HEK293 (cell line): ENCODE results near the gene TAS2R40.
A peak's percentile ranks its signal among the peaks of the same experiment; 100 is the strongest.

Source experiments
- CTCF ChIA-PET: fragments of 350-600 bp; formaldehyde crosslinking; extraction: SDS; loops from one replicate; lab custom pipeline; 2021; ENCODE audit warnings: antibody characterized with exemption; lab: Yijun Ruan, JAX
- POLR2A ChIA-PET: fragments of 300-600 bp; formaldehyde crosslinking; extraction: SDS; loops from one replicate; lab custom pipeline; 2020; ENCODE audit warnings: antibody characterized with exemption, inconsistent platforms; lab: Yijun Ruan, JAX
- H3K27ac ChIP-seq: fragments of 200-500 bp; sonication (Bioruptor generic); 2 replicates; pipeline ENCODE4 v1.5.1; 2014; ENCODE audit warnings: low read depth, low read length, control low read depth, inconsistent platforms; ENCODE audit errors: extremely low read depth
- H3K36me3 ChIP-seq, 2 experiments: fragments of 200-500 bp in 1 of 2; sonication (Bioruptor generic) in 1 of 2; 1 replicate in 1 of 2; 2 replicates in 1 of 2; pipeline ENCODE4 v1.5.1; 2014 to 2017; ENCODE audit warnings: inconsistent platforms in 2 of 2, low read length in 2 of 2; ENCODE audit not compliant: control insufficient read depth in 2 of 2, insufficient read depth in 1 of 2
- H3K4me1 ChIP-seq: fragments of 200-500 bp; sonication (Bioruptor generic); 2 replicates; pipeline ENCODE4 v1.5.1; 2014; ENCODE audit warnings: mild to moderate bottlenecking, low read length, inconsistent platforms; ENCODE audit not compliant: control insufficient read depth, insufficient read depth
- H3K4me3 ChIP-seq: 2 replicates; pipeline ENCODE4 v1.5.1; 2011; ENCODE audit warnings: low read depth, mild to moderate bottlenecking, control low read depth, low read length, moderate library complexity
- H3K9me3 ChIP-seq: fragments of 200-500 bp; sonication (Bioruptor generic); 2 replicates; pipeline ENCODE4 v1.5.1; 2014; ENCODE audit warnings: low read depth, low read length, inconsistent platforms; ENCODE audit not compliant: control insufficient read depth, insufficient read depth
- HOXD13 ChIP-seq: sonication (generic); formaldehyde crosslinking; IDR thresholded peaks from 2 replicates; pipeline ENCODE4 v1.8.0; 2022; ENCODE audit warnings: missing genetic modification reagents, borderline replicate concordance
- OSR2 ChIP-seq: fragments of 450-650 bp; formaldehyde crosslinking; IDR thresholded peaks from 2 replicates; pipeline ENCODE4 v1.5.1; 2016; ENCODE audit warnings: missing biosample characterization, missing genetic modification characterization
- PRDM1 ChIP-seq: fragments of 450-650 bp; formaldehyde crosslinking; IDR thresholded peaks from 2 replicates; pipeline ENCODE4; 2016; ENCODE audit warnings: missing biosample characterization, missing genetic modification characterization
- TRIM28 ChIP-seq: IDR thresholded peaks from 2 replicates; pipeline ENCODE4 v1.6.1; 2011; ENCODE audit warnings: low read length, control low read depth, borderline replicate concordance
- ZBTB48 ChIP-seq: fragments of 450-650 bp; formaldehyde crosslinking; IDR thresholded peaks from 2 replicates; pipeline ENCODE4 v1.5.1; 2016; ENCODE audit warnings: missing biosample characterization, missing genetic modification characterization
- ZNF157 ChIP-seq: fragments of 450-650 bp; formaldehyde crosslinking; IDR thresholded peaks from 2 replicates; pipeline ENCODE4 v1.5.1; 2016; ENCODE audit warnings: missing biosample characterization, missing genetic modification characterization
- ZNF214 ChIP-seq: fragments of 450-650 bp; formaldehyde crosslinking; IDR thresholded peaks from 2 replicates; pipeline ENCODE4 v1.5.1; 2017; ENCODE audit warnings: missing biosample characterization, mild to moderate bottlenecking, missing genetic modification characterization, borderline replicate concordance
- ZNF311 ChIP-seq: fragments of 450-650 bp; formaldehyde crosslinking; IDR thresholded peaks from 2 replicates; pipeline ENCODE4 v1.5.1; 2017; ENCODE audit warnings: missing biosample characterization, missing genetic modification characterization, borderline replicate concordance
- ZNF335 ChIP-seq: fragments of 450-650 bp; formaldehyde crosslinking; conservative IDR thresholded peaks from 2 replicates; pipeline ENCODE4 v1.5.1; 2016; ENCODE audit warnings: missing biosample characterization, missing genetic modification characterization
- ZNF37A ChIP-seq: fragments of 450-650 bp; IDR thresholded peaks from 2 replicates; pipeline ENCODE4 v1.5.1; 2018; ENCODE audit warnings: missing biosample characterization, missing genetic modification characterization
- ZNF391 ChIP-seq: fragments of 450-650 bp; formaldehyde crosslinking; IDR thresholded peaks from 2 replicates; pipeline ENCODE4 v1.5.1; 2016; ENCODE audit warnings: low read depth, missing biosample characterization, missing genetic modification characterization, borderline replicate concordance
- ZNF426 ChIP-seq: fragments of 450-650 bp; formaldehyde crosslinking; IDR thresholded peaks from 2 replicates; pipeline ENCODE4 v1.5.1; 2017; ENCODE audit warnings: missing biosample characterization, missing genetic modification characterization, mild to moderate bottlenecking, inconsistent platforms, moderate library complexity
- ZNF529 ChIP-seq: fragments of 450-650 bp; formaldehyde crosslinking; IDR thresholded peaks from 2 replicates; pipeline ENCODE4 v1.5.1; 2017; ENCODE audit warnings: missing genetic modification characterization, missing biosample characterization; ENCODE audit not compliant: insufficient replicate concordance
- ZNF610 ChIP-seq: fragments of 450-650 bp; formaldehyde crosslinking; IDR thresholded peaks from 2 replicates; pipeline ENCODE4 v1.5.1; 2016; ENCODE audit warnings: missing biosample characterization, missing genetic modification characterization, borderline replicate concordance
- ZNF623 ChIP-seq: fragments of 450-650 bp; formaldehyde crosslinking; IDR thresholded peaks from 2 replicates; pipeline ENCODE4 v1.5.1; 2016; ENCODE audit warnings: missing biosample characterization, missing genetic modification characterization
- ZNF670 ChIP-seq: fragments of 450-650 bp; formaldehyde crosslinking; IDR thresholded peaks from 2 replicates; pipeline ENCODE4 v1.5.1; 2016; ENCODE audit warnings: missing biosample characterization, missing genetic modification characterization, low read depth
- ZNF747 ChIP-seq: fragments of 450-650 bp; formaldehyde crosslinking; IDR thresholded peaks from 2 replicates; pipeline ENCODE4 v1.5.1; 2016; ENCODE audit warnings: missing biosample characterization, missing genetic modification characterization
- ZNF792 ChIP-seq: fragments of 450-650 bp; formaldehyde crosslinking; IDR thresholded peaks from 2 replicates; pipeline ENCODE4 v1.5.1; 2016; ENCODE audit warnings: missing biosample characterization, missing genetic modification characterization
- ZNF837 ChIP-seq: fragments of 450-650 bp; formaldehyde crosslinking; IDR thresholded peaks from 2 replicates; pipeline ENCODE4 v1.5.1; 2016; ENCODE audit warnings: missing biosample characterization, missing genetic modification characterization
- ZSCAN23 ChIP-seq: fragments of 450-650 bp; formaldehyde crosslinking; IDR thresholded peaks from 2 replicates; pipeline ENCODE4 v1.5.1; 2016; ENCODE audit warnings: missing biosample characterization, missing genetic modification characterization
- TF ChIP-seq, protein P1 (sequence below): fragments of 450-650 bp; formaldehyde crosslinking; IDR thresholded peaks from 2 replicates; pipeline ENCODE4 v1.5.1; 2016; ENCODE audit warnings: missing biosample characterization, missing genetic modification characterization
- TF ChIP-seq, protein P2 (sequence below): fragments of 450-650 bp; formaldehyde crosslinking; IDR thresholded peaks from 2 replicates; pipeline ENCODE4 v1.5.1; 2016; ENCODE audit warnings: missing biosample characterization, missing genetic modification characterization
- TF ChIP-seq, protein P3 (sequence below): fragments of 450-650 bp; formaldehyde crosslinking; optimal IDR thresholded peaks from 2 replicates; pipeline ENCODE3; 2016; ENCODE audit warnings: missing biosample characterization, mild to moderate bottlenecking, missing genetic modification characterization
- TF ChIP-seq, protein P4 (sequence below): fragments of 450-650 bp; IDR thresholded peaks from 2 replicates; pipeline ENCODE4 v1.5.1; 2018; ENCODE audit warnings: missing biosample characterization, missing genetic modification characterization
- TF ChIP-seq, protein P5 (sequence below): fragments of 450-650 bp; formaldehyde crosslinking; IDR thresholded peaks from 2 replicates; pipeline ENCODE4 v1.5.1; 2016; ENCODE audit warnings: missing biosample characterization, missing genetic modification characterization

TAS2R40 gene

DNA sequence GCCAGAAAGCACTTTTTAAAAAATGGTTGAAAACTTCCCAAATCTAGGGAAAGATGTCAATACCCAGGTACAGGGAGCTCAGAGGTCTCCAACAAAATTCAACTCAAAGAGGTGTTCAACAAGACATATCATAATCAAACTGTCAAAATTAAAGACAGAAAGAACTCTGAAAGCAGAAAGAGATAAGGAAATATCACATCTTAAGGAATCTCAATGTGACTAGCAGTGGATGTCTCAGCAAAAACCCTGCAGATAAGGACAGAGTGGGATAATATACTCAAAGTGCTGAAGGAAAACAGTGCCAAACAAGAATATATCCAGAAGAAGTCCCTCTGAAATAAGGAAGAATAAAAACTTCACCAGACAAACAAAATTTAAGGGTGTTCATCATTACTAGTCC lies 28.4 kb downstream of the TAS2R40 start:
- CTCF ChIA-PET: interaction anchor here (1.2 to 2.1 kb wide), 4 partner anchors 9 to 124 kb away, joined by 4 to 12 read pairs (median 9); no protein-coding TSS in a partner anchor
- TF ChIP-seq, protein P1, sequence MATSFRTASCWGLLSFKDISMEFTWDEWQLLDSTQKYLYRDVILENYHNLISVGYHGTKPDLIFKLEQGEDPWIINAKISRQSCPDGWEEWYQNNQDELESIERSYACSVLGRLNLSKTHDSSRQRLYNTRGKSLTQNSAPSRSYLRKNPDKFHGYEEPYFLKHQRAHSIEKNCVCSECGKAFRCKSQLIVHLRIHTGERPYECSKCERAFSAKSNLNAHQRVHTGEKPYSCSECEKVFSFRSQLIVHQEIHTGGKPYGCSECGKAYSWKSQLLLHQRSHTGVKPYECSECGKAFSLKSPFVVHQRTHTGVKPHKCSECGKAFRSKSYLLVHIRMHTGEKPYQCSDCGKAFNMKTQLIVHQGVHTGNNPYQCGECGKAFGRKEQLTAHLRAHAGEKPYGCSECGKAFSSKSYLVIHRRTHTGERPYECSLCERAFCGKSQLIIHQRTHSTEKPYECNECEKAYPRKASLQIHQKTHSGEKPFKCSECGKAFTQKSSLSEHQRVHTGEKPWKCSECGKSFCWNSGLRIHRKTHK (tag by site-specific recombination): no peak
- TF ChIP-seq ZNF623: no peak
- TF ChIP-seq, protein P2, sequence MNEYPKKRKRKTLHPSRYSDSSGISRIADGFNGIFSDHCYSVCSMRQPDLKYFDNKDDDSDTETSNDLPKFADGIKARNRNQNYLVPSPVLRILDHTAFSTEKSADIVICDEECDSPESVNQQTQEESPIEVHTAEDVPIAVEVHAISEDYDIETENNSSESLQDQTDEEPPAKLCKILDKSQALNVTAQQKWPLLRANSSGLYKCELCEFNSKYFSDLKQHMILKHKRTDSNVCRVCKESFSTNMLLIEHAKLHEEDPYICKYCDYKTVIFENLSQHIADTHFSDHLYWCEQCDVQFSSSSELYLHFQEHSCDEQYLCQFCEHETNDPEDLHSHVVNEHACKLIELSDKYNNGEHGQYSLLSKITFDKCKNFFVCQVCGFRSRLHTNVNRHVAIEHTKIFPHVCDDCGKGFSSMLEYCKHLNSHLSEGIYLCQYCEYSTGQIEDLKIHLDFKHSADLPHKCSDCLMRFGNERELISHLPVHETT (tag by site-specific recombination): no peak
- TF ChIP-seq ZNF37A (tag by site-specific recombination): no peak
- peak; percentile 35; the same call in 1 of the 2 replicates for TF ChIP-seq PRDM1 (tag by site-specific recombination)
- no peak for TF ChIP-seq ZBTB48
- TF ChIP-seq, protein P3, sequence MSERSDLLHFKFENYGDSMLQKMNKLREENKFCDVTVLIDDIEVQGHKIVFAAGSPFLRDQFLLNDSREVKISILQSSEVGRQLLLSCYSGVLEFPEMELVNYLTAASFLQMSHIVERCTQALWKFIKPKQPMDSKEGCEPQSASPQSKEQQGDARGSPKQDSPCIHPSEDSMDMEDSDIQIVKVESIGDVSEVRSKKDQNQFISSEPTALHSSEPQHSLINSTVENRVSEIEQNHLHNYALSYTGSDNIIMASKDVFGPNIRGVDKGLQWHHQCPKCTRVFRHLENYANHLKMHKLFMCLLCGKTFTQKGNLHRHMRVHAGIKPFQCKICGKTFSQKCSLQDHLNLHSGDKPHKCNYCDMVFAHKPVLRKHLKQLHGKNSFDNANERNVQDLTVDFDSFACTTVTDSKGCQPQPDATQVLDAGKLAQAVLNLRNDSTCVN (tag by site-specific recombination): no peak
- TF ChIP-seq, all 188 proteins: peak for 1
- Histone ChIP-seq H3K4me1 (no peaks in the 10 kb centered on the region), H3K9me3 (no peaks in the 10 kb centered on the region), H3K27ac (no peak overlapping the region), H3K36me3 (no peaks in the 10 kb centered on the region), H3K4me3 (no peak overlapping the region)
- POLR2A ChIA-PET: no interaction called here

DNA sequence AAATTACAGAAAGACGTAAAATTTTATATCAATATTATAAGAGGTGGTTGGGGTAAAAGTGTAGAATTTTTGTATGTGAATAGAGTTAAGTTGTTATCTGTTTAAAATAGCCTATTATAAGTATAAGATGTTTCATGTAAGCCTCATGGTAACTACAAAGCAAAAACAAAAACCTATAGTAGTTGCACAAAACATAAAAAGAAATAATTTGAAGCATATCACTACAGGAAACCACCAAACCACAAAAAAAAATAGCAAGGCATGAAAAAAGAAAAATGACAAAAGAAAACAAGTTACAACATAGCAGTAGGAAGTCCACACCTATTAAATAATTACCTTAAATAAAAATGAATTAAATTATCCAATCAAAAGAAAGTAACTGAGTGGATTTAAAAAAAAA lies 29.0 kb downstream of the TAS2R40 start:
- Histone ChIP-seq H3K4me1 (no peaks in the 10 kb centered on the region), H3K4me3 (no peak overlapping the region), H3K9me3 (no peaks in the 10 kb centered on the region), H3K27ac (no peak overlapping the region), H3K36me3 (no peaks in the 10 kb centered on the region)
- TF ChIP-seq, protein P4, sequence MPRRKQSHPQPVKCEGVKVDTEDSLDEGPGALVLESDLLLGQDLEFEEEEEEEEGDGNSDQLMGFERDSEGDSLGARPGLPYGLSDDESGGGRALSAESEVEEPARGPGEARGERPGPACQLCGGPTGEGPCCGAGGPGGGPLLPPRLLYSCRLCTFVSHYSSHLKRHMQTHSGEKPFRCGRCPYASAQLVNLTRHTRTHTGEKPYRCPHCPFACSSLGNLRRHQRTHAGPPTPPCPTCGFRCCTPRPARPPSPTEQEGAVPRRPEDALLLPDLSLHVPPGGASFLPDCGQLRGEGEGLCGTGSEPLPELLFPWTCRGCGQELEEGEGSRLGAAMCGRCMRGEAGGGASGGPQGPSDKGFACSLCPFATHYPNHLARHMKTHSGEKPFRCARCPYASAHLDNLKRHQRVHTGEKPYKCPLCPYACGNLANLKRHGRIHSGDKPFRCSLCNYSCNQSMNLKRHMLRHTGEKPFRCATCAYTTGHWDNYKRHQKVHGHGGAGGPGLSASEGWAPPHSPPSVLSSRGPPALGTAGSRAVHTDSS (tag by site-specific recombination): no peak
- TF ChIP-seq OSR2 (tag by site-specific recombination): no peak
- POLR2A ChIA-PET: no interaction called here
- CTCF ChIA-PET: interaction anchor here (1.2 to 1.3 kb wide), 2 partner anchors 10 to 123 kb away, joined by 4 to 7 read pairs; no protein-coding TSS in a partner anchor

DNA sequence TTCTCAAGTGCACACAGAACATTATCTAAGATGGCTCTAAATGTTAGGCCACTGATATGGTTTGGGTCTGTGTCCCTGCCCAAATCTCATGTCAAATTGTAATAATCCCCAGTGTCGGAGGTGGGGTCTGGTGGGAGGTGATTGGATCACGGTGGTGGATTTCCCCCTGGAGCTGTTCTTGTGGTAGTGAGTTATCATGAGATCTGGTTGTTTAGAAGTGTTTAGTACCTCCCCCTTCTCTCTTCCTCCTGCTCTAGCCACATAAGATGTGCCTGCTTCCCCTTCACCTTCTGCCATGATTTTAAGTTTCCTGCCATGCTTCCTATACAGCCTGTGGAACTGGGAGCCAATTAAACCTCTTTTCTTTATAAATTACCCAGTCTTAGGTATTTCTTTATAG lies 30.2 kb downstream of the TAS2R40 start:
- CTCF ChIA-PET: interaction anchor here (0.7 to 2.1 kb wide), 2 partner anchors 11 to 35 kb away, joined by 3 to 8 read pairs; no protein-coding TSS in a partner anchor
- H3K9me3 ChIP-seq: no peaks in the 10 kb centered on the region
- no peak overlapping the region for H3K27ac ChIP-seq
- H3K36me3 ChIP-seq: no peaks in the 10 kb centered on the region
- no peaks in the 10 kb centered on the region for H3K4me1 ChIP-seq
- POLR2A ChIA-PET: no interaction called here
- no peak overlapping the region for H3K4me3 ChIP-seq
- TF ChIP-seq TRIM28 (no peak), ZNF529 (no peak), HOXD13 (CRISPR knock-in tag) (no peak), ZNF610 (no peak), ZNF670 (tag by site-specific recombination) (no peak), ZNF792 (no peak), ZNF214 (tag by site-specific recombination) (no peak), ZNF837 (no peak), ZNF311 (tag by site-specific recombination) (no peak), ZNF335 (tag by site-specific recombination) (no peak), ZNF426 (tag by site-specific recombination) (no peak), ZSCAN23 (tag by site-specific recombination) (no peak), ZNF747 (tag by site-specific recombination) (no peak), ZNF157 (tag by site-specific recombination) (no peak), ZNF391 (tag by site-specific recombination) (no peak)
- TF ChIP-seq, protein P5, sequence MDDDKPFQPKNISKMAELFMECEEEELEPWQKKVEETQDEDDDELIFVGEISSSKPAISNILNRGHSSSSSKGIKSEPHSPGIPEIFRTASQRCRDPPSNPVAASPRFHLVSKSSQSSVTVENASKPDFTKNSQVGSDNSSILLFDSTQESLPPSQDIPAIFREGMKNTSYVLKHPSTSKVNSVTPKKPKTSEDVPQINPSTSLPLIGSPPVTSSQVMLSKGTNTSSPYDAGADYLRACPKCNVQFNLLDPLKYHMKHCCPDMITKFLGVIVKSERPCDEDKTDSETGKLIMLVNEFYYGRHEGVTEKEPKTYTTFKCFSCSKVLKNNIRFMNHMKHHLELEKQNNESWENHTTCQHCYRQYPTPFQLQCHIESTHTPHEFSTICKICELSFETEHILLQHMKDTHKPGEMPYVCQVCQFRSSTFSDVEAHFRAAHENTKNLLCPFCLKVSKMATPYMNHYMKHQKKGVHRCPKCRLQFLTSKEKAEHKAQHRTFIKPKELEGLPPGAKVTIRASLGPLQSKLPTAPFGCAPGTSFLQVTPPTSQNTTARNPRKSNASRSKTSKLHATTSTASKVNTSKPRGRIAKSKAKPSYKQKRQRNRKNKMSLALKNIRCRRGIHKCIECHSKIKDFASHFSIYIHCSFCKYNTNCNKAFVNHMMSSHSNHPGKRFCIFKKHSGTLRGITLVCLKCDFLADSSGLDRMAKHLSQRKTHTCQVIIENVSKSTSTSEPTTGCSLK: no peak
